Omental fat pad (tissue), 4 donors: ENCODE measurements around the gene CDKL5. TPM values are rescaled to one million over a fixed set of nuclear protein-coding genes. Genes with fewer than 3 reads are reported as not detected.

Source experiments
- ATAC-seq: fragments of 150-250 bp; one replicate; pipeline ENCODE4 v1.9.1; 2016; ENCODE audit warnings: mild to moderate bottlenecking, moderate library complexity; ENCODE audit not compliant: low FRiP score
- DNase-seq: peaks from one replicate; pipeline ENCODE4 v3.0.0-alpha.2; 2019; ENCODE audit warnings: low spot score
- total RNA-seq, 4 donors: library from RNA; depleted of rRNA; stranded (reverse); fragments of >200 nt; gene quantifications; one replicate each; pipeline ENCODE4 v1.1.0, GENCODE V29; 2016
- TF ChIP-seq, protein P1 (sequence below), 3 donors: fragments of 450-650 bp; IDR thresholded peaks; one replicate each; pipeline ENCODE4 v1.5.1; 2016 to 2017; ENCODE audit warnings: antibody characterized with exemption in 3 of 3, mild to moderate bottlenecking in 3 of 3, moderate library complexity in 2 of 3

Gene CDKL5
- total RNA-seq, 4 donors from 2014 or later: 1.9 to 8.5 (median 4.3) TPM

DNA sequence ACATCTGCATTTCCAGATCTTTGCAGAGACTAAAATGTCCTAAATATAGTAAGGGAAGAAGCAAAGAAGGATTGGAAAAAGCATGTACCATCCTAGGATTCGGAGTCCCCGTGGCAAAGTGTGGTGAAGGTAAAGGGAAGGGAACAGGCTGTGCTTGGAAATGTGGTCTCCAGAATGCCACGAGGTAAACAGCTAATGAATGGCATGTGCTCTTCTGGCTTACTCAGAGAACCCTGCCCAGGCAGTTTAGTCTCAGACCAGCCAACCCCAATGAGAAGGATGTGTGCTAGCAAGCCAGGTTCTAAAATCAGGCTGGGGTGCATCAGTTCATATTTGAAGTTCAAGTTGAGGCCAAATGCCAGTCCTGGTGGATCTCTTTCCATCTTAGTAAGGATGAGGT lies 133.4 kb downstream of the CDKL5 start:
- TF ChIP-seq, protein P1, sequence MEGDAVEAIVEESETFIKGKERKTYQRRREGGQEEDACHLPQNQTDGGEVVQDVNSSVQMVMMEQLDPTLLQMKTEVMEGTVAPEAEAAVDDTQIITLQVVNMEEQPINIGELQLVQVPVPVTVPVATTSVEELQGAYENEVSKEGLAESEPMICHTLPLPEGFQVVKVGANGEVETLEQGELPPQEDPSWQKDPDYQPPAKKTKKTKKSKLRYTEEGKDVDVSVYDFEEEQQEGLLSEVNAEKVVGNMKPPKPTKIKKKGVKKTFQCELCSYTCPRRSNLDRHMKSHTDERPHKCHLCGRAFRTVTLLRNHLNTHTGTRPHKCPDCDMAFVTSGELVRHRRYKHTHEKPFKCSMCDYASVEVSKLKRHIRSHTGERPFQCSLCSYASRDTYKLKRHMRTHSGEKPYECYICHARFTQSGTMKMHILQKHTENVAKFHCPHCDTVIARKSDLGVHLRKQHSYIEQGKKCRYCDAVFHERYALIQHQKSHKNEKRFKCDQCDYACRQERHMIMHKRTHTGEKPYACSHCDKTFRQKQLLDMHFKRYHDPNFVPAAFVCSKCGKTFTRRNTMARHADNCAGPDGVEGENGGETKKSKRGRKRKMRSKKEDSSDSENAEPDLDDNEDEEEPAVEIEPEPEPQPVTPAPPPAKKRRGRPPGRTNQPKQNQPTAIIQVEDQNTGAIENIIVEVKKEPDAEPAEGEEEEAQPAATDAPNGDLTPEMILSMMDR (IDR thresholded peaks at IDR 0.05): no peak

DNA sequence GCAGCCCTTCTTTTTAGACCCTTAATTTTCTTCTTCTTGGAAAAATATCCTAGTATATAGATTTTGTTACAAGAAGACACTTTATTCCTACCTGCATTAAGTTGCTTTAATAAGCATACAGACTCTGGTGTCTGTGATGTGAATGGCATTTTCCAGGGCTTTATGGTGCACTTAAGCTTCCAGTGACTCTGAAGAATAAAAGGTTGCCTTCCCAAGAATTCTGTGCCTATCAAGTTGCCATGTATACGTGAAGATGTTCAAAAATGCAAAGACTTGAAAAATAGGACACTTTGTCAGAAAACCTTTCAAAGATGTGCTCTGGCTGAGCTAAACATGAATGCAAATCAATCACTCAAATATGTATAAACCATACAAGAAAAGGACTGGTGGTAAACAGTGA lies 135.6 kb downstream of the CDKL5 start:
- no peak for DNase-seq
- TF ChIP-seq, protein P1 (IDR thresholded peaks at IDR 0.05): no peak
- ATAC-seq: no peak

More for the DNA sequence above, 133.4 kb downstream of the CDKL5 start:
- ATAC-seq (no peak), DNase-seq (no peak)

DNA sequence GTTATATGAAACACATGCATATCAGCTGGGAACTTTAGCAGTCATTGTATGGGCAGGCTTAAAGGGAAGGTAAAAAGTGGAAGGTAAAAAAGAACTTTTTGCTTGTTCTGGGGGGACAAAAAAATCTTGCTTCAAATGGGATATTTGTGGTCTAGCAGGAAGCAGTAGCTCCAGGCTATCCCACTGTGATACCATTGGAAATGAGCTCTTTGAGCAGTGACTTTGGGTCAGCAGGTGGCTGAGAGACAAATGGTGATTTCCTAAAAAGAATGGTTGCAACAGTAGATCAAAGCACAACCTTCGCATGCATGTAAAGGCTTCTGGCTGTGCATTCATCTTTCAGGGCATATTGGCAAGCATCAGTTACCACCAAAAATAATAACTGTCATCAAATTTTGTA lies 140.3 kb downstream of the CDKL5 start:
- ATAC-seq: no peak
- TF ChIP-seq, protein P1 (IDR thresholded peaks at IDR 0.05): no peak
- DNase-seq: no peak

DNA sequence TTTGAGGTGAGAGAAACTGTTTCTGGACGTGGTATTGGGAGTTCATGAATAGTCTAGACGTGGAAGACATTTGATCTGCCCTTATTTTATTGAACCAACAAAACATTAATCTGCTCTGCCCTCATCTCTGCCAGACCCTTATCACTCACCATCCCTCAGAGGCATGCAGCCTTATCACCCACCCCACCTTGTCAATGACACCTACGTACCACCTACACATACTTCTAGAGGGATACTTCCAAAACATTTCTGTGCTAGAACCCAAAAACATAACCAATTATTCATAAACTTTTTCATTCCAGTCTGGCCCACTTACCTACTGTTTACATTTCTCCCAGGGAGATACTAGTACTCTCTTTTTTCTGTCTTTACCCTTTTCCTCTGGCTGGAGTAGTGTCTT lies 141.3 kb downstream of the CDKL5 start:
- ATAC-seq (no peak), DNase-seq (no peak)
- TF ChIP-seq, protein P1 (IDR thresholded peaks at IDR 0.05): no peak

DNA sequence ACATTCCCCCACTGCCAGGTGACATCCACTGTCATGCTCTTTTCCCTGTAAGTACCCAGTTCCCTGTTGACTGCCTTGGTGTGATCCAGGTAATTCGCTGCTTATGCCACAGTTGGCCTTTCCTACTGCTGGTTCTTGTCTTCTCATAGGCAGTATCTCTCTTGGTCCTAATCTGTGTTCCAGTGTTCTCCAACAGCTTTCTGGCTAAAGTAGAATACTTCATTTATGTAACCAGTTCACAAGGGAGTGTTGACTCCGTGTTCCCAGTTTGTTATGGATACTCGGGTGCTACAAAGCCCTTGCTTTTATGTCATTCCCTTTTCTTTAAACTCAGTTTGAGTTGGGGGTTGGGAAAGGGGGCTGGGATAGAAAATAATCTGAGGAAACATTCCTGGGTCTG lies 148.1 kb downstream of the CDKL5 start:
- DNase-seq (no peak), ATAC-seq (no peak)

DNA sequence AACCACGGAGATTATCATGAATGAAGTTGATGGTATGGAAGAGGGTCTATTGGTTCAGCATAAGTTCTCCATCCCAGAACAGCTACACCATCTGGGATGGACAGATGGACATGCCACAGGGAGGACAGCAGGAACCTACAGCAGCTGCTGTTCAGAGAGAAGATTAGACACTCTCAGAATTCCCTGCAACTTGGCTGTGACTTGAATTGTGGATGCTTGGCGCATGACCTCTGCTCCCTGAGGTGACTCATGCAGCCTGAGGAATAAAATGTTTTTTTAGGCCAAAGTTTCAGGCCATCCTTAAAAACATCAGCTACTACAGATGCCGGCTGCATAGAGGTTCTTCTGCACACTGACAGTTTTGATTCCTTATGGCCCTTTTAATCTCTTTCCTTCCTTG lies 149.2 kb downstream of the CDKL5 start:
- ATAC-seq (no peak), DNase-seq (no peak)
- TF ChIP-seq, protein P1 (IDR thresholded peaks at IDR 0.05): no peak

More for the DNA sequence above, 148.1 kb downstream of the CDKL5 start:
- TF ChIP-seq, protein P1 (IDR thresholded peaks at IDR 0.05): no peak

DNA sequence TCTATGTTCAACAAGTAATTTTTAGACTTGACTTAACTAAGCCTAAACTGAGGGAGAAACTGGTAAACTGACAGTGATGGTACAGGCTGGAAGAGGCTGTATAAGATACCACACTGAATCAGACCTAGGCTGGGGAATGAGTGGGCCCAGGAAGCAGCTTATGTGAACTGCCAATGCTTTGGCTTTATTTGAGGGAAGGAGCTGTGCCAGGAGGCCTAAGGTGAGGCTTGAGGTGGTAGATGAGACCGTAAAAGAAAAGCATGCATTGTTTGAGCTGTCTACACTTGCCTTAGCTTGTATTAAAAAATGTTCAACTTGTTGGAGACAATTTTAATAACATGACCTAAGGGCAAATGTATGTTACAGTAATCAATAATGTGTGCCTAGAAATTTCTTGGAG lies 150.3 kb downstream of the CDKL5 start:
- TF ChIP-seq, protein P1 (IDR thresholded peaks at IDR 0.05): no peak
- no peak for DNase-seq
- no peak for ATAC-seq
